Adrenal gland (tissue), 12 donors: ENCODE measurements around the gene LHFPL2. TPM values are rescaled to one million over a fixed set of nuclear protein-coding genes. Genes with fewer than 3 reads are reported as not detected.
A peak's percentile ranks its signal among the peaks of the same experiment; 100 is the strongest.
"Not testable (repeated sequence)": the region's sequence is repeated elsewhere in the genome, so short reads cannot be mapped to it uniquely, and the experiment has no call there.

ENCODE experiments used
- DNase-seq, 7 donors: peaks; one replicate each; pipeline ENCODE4 v3.0.0-alpha.2; 2019 to 2020
- H3K27ac ChIP-seq, 5 donors: fragments of 200-600 bp; sonication (generic) in 4 of 5; 1 replicate in 3 of 5; 2 replicates in 2 of 5; pipeline versions ENCODE4 v1.5.1 to v1.8.0; 2016 to 2020; ENCODE audit warnings: mild to moderate bottlenecking in 1 of 5
- H3K27me3 ChIP-seq: fragments of 200-600 bp; 2 replicates; pipeline ENCODE4 v1.8.0; 2021
- H3K36me3 ChIP-seq, 2 donors: fragments of 200-600 bp; replicated peaks in 1 of 2; 1 replicate in 1 of 2; 2 replicates in 1 of 2; pipeline versions ENCODE4 v1.5.1 to v1.8.0; 2018 to 2022
- H3K4me1 ChIP-seq, 2 donors: fragments of 200-600 bp; replicated peaks in 1 of 2; 1 replicate in 1 of 2; 2 replicates in 1 of 2; pipeline versions ENCODE4 v1.5.1 to v1.8.0; 2018 to 2021
- H3K4me3 ChIP-seq, 4 donors: fragments of 200-600 bp; sonication (generic) in 3 of 4; one replicate each; pipeline ENCODE4 v1.5.1; 2016 to 2018
- H3K9me3 ChIP-seq, 3 donors: fragments of 200-600 bp; sonication (generic) in 1 of 3; replicated peaks in 1 of 3; 1 replicate in 2 of 3; 2 replicates in 1 of 3; pipeline versions ENCODE4 v1.5.1 to v1.8.0; 2016 to 2021
- POLR2A ChIP-seq, 2 donors: fragments of 450-650 bp; IDR thresholded peaks; one replicate each; pipeline ENCODE4 v1.6.1; 2017; ENCODE audit warnings: antibody characterized with exemption in 2 of 2, mild to moderate bottlenecking in 2 of 2, moderate library complexity in 1 of 2
- WGBS, 4 donors: extraction: QIAGEN DNeasy Blood & Tissue Kit in 2 of 4; methylation state at CpG; one replicate each; pipeline versions ENCODE4 v1.1.5 to v1.1.7; 2013 to 2017; 5-methylcytosine and 5-hydroxymethylcytosine counted together
- intact Hi-C, 2 donors: fragments of 100-400 bp; cut with DNase I; formaldehyde crosslinking; loops; one replicate each; pipeline versions ENCODE4 v1.14.1 to v1.15.0; 2022 to 2023
- polyA plus RNA-seq, 3 donors: library from polyadenylated mRNA; stranded (reverse); fragments of 200-250 nt in 2 of 3; fragments of 350-450 nt in 1 of 3; fragmentation: Illumina TruSeq in 1 of 3; extraction: RNeasy Lipid Tissue Mini Kit (QIAGEN cat#74804) in 1 of 3; gene quantifications; one replicate each; pipeline ENCODE4 v1.2.3, GENCODE V29; 2013 to 2014
- total RNA-seq, 9 donors: library from RNA; depleted of rRNA in 4 of 9; stranded (reverse); fragments of >200 nt in 4 of 9; fragments of 120-200 nt in 1 of 9; fragmentation: NEBNext Ultra II Directional in 1 of 9; extraction: Animal tissue kit (Norgen Biotek cat#: 25700) in 1 of 9; gene quantifications; one replicate each; pipeline versions ENCODE4 v1.1.0 to v1.2.4, GENCODE V29; 2013 to 2023
- TF ChIP-seq, protein P1 (sequence below), 6 experiments: fragments of 450-650 bp in 4 of 6; fragments of 200-600 bp in 2 of 6; sonication (generic) in 1 of 6; IDR thresholded peaks; 1 replicate in 5 of 6; 2 replicates in 1 of 6; pipeline versions ENCODE4 v1.5.1 to v1.8.0; 2016 to 2021; ENCODE audit warnings: antibody characterized with exemption in 6 of 6, mild to moderate bottlenecking in 2 of 6, moderate library complexity in 1 of 6
- donor health status: healthy with polysubstance abuse.
- donor health status: Bipolar disorder and iron deficiency.
- donor health status: DM: yes; HTN: yes; CAD: no.
- donor health status: DM: no; HTN: no; CAD: no.
- donor health status: DM: no; HTN: no; CAD: no.
- donor health status: DM: yes; HTN: yes; CAD: no.

The LHFPL2 gene
- total and polyA plus RNA-seq, 12 donors: 8.0 to 68.4 (median 44.9) TPM

DNA sequence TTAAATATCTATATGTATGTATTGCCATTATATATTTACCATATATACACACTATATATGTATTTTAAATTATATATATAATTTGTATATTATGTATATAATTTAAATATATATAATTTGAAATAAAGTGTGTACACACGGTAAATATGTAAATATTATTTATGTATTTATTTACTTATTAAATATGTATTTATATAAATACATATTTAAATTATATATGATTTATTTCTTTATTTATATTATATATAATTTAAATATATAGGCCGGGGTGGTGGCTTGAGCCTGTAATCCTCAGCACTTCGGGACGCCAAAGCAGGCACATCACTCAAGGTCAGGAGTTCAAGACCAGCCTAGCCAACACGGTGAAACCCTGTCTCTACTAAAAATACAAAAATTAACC lies 31.3 kb upstream of the LHFPL2 start:
- no peak overlapping the region for H3K4me3 ChIP-seq
- intact Hi-C loops: no loop called here
- WGBS, 4 donors: 86 to 90% (median 88%) methylated on average over 5 of the region's 5 CpGs
- H3K27me3 ChIP-seq: no peaks in the 10 kb centered on the region
- no peaks in the 10 kb centered on the region for H3K9me3 ChIP-seq
- no peak overlapping the region for H3K27ac ChIP-seq
- H3K4me1 ChIP-seq: peaks cover 0 to 5% of the 10 kb centered on the region in 2 donors
- H3K36me3 ChIP-seq: no peaks in the 10 kb centered on the region
- DNase-seq: no peak
- TF ChIP-seq, protein P1, sequence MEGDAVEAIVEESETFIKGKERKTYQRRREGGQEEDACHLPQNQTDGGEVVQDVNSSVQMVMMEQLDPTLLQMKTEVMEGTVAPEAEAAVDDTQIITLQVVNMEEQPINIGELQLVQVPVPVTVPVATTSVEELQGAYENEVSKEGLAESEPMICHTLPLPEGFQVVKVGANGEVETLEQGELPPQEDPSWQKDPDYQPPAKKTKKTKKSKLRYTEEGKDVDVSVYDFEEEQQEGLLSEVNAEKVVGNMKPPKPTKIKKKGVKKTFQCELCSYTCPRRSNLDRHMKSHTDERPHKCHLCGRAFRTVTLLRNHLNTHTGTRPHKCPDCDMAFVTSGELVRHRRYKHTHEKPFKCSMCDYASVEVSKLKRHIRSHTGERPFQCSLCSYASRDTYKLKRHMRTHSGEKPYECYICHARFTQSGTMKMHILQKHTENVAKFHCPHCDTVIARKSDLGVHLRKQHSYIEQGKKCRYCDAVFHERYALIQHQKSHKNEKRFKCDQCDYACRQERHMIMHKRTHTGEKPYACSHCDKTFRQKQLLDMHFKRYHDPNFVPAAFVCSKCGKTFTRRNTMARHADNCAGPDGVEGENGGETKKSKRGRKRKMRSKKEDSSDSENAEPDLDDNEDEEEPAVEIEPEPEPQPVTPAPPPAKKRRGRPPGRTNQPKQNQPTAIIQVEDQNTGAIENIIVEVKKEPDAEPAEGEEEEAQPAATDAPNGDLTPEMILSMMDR (IDR thresholded peaks at IDR 0.05): no peak
- TF ChIP-seq POLR2A (IDR thresholded peaks at IDR 0.05): no peak

DNA sequence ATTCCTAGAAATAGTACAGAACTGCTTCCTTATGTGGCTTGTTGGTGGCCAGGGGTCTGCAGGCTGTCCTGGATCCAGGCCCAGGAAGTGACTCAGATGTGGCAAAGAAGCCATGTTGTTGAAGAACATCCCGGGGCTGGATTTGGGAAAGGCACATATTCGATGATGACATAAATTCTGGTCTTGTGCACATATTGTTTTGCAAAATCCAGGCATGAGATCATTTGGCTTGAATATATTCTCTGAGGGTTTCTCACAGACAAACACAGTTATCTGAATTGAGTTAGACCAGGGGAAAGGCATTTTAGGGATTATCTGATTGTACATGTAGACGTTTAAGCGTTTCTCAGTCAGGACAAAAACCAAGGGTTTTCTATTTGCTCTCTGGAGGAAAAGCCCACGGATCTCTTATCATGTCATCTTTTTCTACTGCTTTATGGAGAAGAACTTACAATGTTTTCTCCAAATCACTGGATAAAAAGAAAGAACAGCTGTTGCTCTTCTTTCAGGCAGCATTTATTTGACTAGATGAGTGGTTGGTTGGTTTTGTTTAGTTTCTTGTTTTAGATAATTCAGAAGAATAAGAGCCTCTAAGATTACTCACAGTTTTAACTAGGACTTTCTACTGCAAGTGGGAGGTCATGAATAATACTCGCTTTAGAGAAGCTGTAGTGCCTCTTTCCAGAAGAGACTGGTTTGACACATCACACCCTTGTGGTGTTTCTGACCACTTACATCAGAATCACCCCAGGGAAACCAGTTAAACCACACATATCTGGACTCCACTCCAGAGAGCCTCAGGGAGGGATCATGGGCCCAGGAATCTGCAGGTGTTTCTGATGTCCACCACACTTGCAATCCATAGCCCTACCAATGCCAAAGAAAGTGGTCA lies 29.5 kb upstream of the LHFPL2 start:
- TF ChIP-seq POLR2A (IDR thresholded peaks at IDR 0.05): no peak
- TF ChIP-seq, protein P1 (IDR thresholded peaks at IDR 0.05): no peak
- Histone ChIP-seq H3K36me3 (no peaks in the 10 kb centered on the region), H3K27ac (peak overlapping the region in 1 of 5 donors; percentile 61), H3K27me3 (no peaks in the 10 kb centered on the region), H3K4me1 (peaks cover 0 to 5% of the 10 kb centered on the region in 2 donors), H3K4me3 (no peak overlapping the region), H3K9me3 (no peaks in the 10 kb centered on the region)
- intact Hi-C loops: no loop called here
- DNase-seq: peak in 6 of 7 donors; percentile 20 to 58 (median 28)
- WGBS, 4 donors: 67 to 74% (median 69%) methylated on average over 6 of the region's 6 CpGs

DNA sequence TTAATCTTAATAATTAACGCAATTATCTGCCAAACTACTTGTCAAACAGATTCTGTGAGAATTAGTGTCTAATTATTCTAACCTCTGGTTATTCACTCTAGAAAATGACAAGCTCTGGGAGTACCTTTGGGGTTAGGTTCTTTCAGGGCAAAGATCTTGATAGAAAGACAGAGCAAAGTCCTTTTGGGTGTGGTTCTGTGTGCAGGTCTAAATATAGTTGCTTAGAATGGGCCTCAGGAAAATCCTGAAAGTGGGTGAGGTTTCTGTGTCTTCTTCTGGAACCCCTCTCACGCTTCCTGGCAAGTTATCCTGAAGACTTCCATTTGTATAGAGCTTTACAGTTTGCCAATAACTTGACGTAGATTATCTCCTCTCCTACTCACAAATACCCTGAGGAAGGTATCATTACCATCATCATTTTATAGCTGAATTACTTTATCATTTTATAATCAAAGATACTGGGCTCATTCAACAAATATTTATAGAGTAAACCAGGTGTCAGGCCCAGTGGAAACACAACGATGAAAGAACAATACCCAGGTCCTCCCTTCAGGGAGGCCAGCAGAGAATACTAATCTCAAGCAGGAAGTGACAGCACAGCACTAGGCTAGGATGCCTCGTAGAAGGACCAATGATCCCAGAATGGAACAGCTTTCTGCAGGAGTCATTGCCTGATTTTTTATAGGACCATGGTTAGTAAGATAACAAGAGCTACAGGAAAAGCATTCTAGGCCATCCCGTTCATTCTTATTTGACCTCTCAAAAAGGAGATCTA lies 27.6 kb upstream of the LHFPL2 start:
- no peak for DNase-seq
- TF ChIP-seq, protein P1 (IDR thresholded peaks at IDR 0.05): no peak
- Histone ChIP-seq H3K27me3 (no peaks in the 10 kb centered on the region), H3K36me3 (no peaks in the 10 kb centered on the region), H3K27ac (no peak overlapping the region), H3K9me3 (no peaks in the 10 kb centered on the region), H3K4me3 (no peak overlapping the region), H3K4me1 (peaks cover 0 to 5% of the 10 kb centered on the region in 2 donors)
- 86 to 96% (median 92%) methylated on average over 6 of the region's 6 CpGs for WGBS, 4 donors
- intact Hi-C loops: no loop called here

DNA sequence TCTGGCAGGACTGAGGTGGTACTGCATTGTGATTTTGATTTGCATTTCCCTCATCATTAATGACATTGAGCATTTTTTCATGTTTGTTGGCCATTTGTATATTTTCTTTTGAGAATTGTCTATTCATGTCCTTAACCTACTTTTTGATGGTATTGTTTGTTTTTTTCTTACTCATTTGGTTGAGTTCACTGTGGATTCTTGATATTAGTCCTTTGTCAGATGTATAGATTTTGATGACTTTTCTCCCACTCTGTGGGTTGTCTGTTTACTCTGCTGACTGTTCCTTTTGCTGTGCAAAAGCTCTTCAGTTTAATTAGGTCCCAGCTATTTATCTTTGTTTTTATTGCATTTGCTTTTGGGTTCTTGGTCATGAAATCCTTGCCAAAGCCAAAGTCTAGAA lies 25.3 kb upstream of the LHFPL2 start:
- H3K27ac ChIP-seq, DNase-seq, H3K4me3 ChIP-seq, H3K4me1 ChIP-seq, H3K36me3 ChIP-seq, H3K27me3 ChIP-seq, H3K9me3 ChIP-seq, intact Hi-C loops: not testable (repeated sequence)
